ENCODE measurements around the gene MTHFR.
A peak's percentile ranks its signal among the peaks of the same experiment; 100 is the strongest.

The MTHFR gene

DNA sequence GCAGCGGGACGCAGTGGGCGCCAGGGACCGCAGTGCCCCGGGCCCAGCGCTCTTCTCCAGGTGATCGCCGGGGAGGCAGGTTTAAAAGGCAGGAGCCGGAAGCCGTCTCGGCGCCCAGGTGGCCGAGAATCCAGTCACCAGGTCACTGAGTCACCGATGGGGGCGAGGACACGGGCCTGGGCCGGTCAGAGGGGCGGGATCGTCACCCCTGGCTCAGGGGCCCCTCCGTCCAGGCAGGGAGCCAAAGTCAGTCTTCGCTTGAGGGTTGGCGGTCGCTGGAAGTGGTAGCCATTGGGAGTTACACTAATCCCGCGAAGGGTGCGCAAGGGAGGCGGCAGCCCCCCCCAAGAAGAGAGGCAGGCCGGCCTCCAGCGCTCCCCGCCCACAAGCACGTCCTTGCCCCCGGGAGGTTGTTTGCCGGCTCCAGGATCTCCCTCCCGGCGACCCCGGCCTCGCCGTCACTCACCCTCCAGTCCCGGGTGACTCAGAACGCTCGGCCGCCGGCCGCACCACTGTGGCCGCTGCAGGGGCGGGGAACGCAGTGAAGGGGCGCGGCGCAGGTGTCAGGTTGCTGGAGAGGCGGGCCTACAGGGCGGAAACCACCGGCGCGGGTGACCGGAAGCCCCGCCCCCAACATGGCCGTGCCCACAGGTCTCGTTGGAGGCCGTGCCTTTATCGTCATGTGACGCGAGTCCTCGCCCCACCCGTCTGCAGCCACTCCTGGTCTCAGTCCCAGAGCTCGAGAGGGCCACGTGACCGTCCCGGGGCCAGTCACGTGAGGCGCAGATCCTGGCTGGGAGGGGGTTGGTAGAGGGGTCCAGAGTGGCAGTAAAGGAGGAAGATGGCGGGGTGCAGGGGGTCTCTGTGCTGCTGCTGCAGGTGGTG, at the start of gene MTHFR, which contains the start of gene CLCN6:
MTHFR (minus strand) TSS at position 543 of the 885 bp plus-strand sequence. CDS start 2,848 bp downstream, outside the sequence.
CLCN6 (plus strand) TSS at position 770 of the 885 bp plus-strand sequence; CDS start at position 842, 72 bp downstream.
- peak; percentile 97 for DNase-seq (ENCODE audit: low read depth)

DNA sequence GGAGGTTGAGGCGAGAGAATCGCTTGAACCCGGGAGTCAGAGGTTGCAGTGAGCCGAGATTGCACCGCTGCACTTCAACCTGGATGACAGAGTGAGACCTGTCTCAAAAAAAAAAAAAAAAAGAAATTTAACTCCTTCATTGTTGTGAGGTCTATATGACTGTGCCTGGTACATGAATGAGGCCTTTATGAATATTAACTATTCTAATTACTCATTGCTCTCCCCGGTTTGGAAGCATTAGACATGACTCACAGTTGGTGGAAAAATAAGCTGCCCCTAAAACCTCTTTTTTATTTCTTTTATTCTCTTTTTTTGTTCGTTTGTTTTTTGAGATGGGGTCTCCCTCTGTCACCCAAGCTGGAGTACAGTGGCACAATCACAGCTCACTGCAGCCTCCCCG, 49.7 kb upstream of the MTHFR start:
- no peak for DNase-seq (ENCODE audit: low read depth)

DNA sequence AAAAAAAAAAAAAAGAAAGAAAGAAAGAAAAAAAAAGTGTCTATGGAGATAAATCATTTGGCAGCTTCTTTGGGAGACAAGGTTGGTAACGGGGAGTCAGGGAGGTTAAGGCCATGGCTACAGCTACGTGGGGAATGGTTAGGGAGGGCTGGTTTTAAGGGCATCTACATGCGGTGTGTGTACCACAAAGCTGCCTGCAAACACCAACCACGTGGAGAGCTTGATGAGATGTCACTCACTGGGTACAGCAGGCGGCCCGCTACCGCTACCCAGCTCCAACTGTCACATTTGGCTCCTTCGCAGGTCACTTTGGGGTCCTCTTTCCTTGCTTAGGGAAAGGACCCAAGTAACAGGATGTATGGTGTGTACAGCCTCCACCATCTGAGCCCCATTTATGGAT, 48.8 kb upstream of the MTHFR start:
- DNase-seq (ENCODE audit: low read depth) = no peak

DNA sequence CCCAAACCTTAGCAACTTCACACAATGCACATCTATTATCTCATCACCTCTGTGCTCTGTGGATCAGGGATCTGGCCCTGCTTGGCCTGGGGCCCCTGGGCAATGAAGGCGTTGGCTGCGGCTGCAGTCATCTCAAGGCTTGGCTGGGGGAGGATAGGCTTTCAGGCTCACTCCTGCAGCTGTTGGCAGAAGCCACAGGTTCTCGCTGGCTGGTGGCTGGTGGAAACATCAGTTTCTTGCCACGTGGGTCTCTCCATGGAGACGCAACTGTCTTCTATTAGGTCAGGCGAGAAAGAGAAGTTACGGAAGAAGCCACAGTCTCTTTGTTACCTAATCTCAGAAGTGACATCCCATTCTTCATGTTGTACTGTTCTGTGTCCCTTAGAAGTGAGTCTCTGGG, 45.4 kb upstream of the MTHFR start:
- no peak for DNase-seq (ENCODE audit: low read depth)

DNA sequence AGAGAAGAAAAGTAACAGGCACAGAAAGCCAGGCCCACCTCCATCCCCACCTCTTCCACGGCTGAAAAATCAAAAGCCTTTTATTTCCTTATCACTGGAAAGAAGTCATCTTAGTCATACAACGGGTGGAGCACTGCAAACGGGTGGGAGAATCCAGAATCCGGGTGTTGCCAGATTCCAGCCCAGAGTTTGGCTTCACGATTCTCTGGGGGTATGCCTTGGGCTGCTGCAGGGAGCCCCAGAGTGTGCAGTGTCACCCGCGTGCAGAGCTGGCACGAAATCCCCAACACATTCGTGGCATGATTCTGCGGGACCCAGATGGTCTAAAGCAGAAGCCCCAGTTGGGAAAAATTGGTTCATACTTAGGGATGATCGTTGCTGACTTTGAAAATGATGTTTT, 44.4 kb upstream of the MTHFR start:
- no peak for DNase-seq (ENCODE audit: low read depth)

DNA sequence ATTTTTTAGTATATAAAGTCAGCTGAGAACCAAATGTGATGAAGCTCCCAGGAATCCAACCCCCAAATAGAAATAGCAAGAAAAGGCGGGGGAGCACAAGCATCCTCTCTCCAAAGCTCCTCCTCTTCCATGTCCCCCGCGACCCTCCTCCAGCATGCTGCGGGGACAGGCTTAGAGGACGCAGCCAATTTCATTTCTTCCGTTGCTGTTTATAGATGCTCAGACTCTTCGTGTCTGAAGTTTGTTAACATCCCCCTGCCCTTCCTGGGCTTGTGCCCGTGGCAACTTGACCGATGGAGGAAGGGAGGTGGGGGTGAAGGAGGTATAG, 42.6 kb upstream of the MTHFR start:
- no peak for DNase-seq (ENCODE audit: low read depth)

DNA sequence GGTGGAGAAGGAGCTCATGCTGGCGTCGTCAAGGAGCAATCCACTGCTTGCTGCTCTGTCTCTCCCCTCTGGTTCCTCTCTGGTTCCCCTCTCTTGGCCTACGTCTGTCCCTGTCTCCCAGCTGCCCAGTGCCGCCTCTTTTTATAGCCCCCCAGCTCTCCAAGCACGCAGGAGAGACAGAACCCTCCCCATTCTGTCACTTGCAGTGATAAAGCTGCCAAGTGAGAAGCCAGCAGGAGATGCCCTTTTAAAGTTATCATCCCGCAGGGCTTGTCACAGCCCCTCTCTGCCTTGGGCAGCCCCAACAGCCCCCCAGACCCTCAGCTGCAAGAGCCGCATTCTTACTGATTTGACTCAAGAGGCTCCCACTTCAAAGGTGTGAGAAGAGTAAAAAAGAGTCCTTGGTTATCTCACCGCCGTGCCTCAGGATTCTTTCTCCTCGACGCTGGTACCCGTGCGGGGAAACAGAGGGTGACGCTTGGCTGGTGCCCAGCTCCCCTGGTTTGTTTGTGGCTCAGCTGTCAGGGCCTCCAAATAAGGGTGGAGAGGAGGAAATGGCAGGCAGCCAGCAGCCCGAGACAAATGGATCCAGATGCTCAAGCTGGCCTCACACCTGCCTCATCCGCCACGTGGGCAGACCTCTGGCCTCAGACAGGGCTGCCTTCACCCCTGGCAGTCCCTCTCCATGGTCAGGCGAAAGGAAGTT, 42.1 kb upstream of the MTHFR start, which contains the start of gene NPPA:
NPPA (minus strand) TSS at position 117 of the 706 bp plus-strand sequence; CDS start at position 18, 99 bp downstream.
- DNase-seq (ENCODE audit: low read depth) = no peak

DNA sequence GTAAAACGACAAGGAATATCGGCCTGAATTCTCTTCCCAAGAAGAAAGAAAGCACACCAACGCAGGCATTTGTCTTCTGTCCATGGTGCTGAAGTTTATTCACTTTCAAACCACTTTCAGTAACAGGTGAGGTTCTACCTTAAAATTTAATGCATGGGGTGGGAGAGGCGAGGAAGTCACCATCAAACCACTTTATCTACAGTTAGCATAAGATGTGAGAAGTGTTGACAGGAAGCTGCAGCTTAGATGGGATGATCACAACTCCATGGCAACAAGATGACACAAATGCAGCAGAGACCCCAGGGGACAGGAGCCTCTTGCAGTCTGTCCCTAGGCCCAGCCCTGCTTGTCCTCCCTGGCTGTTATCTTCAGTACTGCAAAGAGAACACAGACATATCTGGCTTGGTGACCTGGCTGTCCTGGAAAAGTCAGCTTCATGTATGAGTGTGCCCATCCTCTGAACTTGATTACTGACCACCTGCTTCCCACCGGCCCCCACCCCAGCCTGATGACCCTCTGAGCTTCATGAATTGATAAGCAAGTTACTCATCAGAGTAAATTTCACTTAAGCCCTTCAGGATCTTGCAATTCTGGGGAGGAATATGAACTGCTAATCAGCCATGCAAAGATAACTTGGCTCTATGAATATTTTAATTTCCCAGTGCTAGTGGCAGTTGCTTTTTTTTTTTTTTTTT, 40.0 kb upstream of the MTHFR start:
- DNase-seq (ENCODE audit: low read depth) = no peak

DNA sequence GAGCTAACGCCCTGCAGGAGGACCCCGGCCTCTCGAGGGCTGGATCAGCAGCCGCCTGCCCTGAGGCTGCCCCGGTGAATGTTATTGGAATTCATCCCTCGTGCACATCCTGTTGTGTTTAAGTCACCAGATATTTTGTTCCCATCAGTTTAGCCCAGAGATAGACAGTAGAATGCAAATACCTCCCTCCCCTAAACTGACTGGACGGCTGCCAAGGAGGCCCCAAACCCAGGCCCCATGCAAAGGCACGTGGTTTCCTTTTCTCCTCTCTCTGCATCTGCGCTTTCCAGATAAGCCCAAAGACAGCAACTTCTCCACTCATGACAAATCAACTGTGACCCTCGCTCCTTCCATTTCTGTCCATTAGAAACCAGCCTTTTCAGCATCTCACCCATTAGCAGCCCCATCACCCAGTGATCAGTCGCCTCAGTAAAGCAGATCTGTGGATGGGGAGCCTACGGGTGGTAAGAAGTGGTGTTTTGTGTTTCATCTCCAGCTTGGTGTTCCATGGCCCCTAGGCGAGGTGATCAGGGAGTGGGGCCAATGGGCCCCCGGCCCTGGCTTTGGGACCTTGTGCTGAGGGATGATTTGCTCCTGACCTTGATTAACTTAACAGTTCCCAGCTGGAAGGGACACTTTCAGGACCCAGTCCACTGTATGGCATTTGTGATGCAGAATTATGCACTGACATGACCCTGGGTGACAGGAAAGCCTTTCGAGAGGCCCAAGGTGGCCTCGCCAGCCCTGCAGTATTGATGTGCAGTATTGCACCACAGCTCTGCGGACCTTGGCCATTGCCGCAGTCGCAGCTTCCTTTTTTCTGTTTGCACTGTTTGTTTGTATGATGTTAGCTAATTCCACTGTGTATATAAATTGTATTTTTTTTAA, 36.6 kb upstream of the MTHFR start:
- DNase-seq (ENCODE audit: low read depth) = no peak

DNA sequence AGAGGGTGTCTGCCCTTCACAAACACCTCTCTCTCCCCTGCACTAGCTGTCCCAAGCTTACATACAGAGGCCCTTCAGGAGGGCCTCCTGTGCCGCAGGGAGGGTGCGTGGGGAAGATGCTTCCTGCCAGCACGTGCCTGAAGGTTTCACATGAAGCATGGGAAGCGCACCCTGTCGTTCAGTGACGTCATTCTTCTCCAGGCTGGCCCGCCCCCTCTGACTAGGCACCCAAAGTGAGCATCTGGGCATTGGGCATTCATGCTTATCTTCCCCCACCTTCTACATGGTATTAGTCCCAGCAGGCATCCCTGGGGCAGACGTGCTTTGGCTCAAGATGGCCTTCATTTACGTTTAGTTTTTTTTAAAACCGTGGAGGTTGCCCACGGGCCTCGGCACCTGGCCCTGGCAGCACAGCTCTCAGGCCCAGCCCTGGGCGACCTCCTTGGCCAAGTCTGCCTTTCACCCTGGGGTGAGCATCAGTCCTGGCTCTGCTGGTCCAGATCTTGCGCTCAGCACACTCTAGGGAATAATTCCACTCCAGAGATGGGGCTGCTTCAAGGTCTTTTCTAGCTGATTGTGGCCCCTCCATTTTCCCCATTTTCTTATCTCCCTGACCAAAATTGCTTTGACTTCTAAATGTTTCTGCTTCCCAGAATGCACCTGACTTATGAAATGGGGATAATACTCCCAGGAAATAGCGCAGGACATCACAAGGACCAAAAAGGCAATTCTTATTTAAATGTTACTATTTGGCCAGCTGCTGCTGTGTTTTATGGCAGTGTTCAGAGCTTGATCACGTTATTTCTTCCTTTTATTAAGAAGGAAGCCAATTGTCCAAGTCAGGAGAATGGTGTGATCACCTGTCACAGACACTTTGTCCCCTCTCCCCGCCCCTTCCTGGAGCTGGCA, 35.7 kb upstream of the MTHFR start:
- no peak for DNase-seq (ENCODE audit: low read depth)

DNA sequence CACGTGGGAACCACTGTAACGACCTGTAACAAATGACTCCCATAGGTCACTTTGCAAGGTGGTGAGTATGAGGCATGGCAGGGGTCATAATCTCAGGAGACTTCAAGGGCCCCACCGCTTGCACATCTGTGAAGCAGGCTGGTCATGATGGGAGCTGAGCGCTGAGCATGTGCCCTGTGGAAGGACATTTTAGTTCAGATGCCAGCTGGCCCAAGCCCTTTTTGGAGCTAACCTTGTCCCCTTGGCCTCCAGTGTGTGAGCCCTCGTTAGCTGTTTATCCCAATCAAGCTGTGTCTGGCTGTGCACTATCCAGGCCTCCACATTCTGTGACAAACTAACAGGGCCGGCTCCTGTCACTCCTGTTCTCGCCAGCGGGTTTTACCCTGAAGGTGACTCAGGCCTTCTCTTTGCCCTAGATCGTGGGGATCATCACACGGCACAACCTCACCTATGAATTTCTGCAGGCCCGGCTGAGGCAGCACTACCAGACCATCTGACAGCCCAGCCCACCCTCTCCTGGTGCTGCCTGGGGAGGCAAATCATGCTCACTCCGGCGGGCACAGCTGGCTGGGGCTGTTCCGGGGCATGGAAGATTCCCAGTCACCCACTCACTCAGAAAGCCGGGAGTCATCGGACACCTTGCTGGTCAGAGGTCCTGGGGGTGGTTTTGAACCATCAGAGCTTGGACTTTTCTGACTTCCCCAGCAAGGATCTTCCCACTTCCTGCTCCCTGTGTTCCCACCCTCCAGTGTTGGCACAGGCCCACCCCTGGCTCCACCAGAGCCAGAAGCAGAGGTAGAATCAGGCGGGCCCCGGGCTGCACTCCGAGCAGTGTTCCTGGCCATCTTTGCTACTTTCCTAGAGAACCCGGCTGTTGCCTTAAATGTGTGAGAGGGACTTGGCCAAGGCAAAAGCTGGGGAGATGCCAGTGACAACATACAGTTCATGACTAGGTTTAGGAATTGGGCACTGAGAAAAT, 34.3 kb upstream of the MTHFR start:
- no peak for DNase-seq (ENCODE audit: low read depth)

DNA sequence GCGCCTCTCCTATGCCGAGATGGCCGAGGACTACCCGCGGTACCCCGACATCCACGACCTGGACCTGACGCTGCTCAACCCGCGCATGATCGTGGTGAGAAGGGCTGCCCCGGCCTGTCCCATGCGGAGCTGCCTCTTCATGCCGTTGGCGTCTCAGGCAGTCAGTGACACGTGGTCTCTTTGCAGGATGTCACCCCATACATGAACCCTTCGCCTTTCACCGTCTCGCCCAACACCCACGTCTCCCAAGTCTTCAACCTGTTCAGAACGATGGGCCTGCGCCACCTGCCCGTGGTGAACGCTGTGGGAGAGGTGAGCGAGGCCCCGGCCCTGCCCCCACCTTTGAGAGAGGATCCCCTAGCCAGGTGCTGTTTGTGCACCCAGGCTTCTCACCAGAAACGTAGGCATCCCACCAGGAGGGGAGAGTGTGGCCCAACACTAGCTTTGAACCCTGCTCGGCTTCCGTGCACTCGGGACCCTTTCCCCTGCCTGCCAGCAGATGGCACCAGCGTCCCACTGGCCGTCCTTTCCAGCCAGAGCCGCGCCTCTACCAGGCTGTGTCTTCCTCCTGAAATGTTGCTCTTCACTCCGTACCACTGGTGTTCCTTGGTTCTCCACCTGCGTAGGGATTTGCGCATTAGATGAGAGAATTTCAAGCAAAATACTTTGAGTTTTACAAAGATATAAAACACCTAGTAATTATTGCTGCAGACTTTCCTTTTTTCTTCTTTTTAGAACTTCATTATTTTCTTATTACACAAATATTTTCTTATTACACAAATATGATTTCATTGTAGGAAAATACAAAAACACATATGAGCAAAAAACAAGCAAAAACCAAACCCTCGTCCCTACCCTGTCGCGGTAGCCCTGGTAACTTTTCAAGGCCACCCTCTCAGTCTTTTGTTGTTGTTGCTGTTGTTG, 32.8 kb upstream of the MTHFR start:
- DNase-seq (ENCODE audit: low read depth) = peak; percentile 59

DNA sequence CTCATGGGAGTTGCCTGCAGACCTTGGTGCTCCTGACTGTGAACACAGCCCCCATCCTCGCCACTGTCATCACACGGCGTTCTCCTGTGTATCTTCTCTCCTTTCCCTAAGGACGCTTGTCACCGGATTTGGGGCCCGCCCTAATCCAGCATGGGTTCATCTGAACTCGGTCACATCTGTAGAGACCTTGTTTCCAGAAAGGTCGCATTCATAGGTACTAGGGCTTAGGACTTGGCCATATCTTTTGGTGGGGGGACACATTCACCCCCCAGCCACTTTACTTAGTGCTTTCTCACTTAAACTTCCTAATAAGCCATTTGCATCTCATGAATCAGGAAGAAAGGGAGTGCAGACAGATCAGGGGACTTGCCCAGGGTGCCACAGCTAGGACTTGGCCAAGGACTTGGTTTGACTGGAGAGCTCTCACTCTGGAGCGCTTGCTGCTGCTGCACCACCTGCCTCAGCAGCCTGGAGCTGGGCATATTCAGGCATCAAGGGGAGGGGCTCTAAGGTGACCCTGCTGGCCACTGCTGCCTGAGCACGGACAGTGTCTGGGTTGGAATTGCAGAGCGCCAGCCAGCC, 32.1 kb upstream of the MTHFR start:
- DNase-seq (ENCODE audit: low read depth) = no peak

DNA sequence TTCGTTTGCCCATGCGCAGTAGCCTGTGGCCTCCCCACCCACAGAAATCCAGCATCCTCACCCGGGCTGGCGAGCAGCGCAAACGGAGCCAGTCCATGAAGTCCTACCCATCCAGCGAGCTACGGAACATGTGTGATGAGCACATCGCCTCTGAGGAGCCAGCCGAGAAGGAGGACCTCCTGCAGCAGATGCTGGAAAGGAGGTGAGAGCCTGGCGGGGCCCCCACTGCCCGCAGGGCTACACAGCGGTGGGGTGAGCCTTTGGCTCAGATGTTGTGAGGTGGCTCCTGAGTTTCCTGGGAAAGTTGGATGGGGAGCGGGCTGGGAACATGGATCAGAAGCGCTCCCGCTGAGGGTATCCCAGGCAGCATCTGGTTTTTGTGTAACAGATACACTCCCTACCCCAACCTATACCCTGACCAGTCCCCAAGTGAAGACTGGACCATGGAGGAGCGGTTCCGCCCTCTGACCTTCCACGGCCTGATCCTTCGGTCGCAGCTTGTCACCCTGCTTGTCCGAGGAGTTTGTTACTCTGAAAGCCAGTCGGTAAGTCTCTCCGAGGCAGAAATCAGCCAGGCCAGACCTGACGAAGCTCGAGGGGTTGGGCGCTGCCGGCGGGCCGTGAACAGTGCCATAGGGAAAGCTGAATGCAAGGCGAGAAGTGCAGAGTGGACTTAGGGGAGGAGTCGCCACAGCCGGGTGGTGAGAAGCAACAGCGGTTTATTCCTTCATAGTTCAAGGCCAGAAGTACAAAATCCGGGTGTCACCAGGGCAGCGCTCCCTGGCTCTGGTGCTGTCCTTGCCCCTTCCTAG, 31.4 kb upstream of the MTHFR start:
- DNase-seq (ENCODE audit: low read depth) = no peak

DNA sequence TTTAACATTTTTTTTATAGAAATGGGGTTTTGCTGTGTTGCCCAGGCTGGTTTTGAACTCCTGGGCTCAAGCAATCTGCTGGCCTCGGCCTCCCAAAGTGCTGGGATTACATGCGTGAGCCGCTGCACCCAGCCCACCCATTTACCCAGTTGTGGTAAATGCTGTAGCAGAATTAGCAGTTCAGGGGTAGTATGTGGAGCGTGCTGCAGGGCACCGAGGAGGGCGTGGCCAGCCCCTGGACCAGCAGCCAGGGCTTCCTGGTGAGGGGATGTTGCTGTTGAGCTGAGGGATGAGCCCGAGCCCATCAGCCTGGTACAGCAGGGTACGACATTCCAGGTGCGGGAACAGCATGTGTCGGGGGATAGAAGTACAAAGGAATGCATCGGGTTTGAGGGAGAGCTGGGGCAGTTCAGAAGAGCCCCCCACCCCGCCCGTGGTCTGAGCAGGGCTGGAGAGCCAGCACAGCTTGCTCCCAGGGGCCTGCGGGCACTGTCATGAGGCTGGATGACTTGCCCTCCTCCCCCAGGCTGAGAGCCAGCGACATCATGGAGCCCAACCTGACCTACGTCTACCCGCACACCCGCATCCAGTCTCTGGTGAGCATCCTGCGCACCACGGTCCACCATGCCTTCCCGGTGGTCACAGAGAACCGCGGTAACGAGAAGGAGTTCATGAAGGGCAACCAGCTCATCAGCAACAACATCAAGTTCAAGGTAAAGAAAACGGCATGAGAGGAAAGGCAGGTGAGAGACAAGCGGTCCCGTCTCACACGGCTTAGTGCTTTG, 29.9 kb upstream of the MTHFR start:
- no peak for DNase-seq (ENCODE audit: low read depth)

DNA sequence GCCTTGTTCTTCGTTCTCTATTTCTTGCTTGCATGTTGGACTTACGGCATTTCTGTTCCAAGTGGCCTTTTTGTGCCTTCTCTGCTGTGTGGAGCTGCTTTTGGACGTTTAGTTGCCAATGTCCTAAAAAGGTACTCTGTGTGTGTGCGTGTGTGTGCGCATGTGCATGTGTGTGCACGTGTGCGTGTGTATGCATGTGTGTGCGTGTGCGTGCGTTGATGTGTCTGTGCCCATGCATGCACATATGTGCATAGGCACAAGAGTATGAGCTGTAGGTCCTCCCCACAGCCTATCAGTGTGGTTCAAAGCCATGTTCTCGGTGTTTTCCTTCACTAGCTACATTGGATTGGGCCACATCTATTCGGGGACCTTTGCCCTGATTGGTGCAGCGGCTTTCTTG, 28.1 kb upstream of the MTHFR start:
- no peak for DNase-seq (ENCODE audit: low read depth)

Data from stimulated activated CD8-positive, alpha-beta memory T cell treated with anti-CD3 and anti-CD28 coated beads, Interleukin-4, amount 100 ng/mL, for 24 hours (primary cell).